NCI-H345 treated with DMSO at 0.1 percent for 48 hours (cell line): Measurements from ENCODE around the gene ARHGAP15.

Source experiments
- DNase-seq: peaks from one replicate; lab custom pipeline; 2025; ENCODE audit not compliant: unreplicated experiment; lab: John Stamatoyannopoulos, UW

Gene ARHGAP15

DNA sequence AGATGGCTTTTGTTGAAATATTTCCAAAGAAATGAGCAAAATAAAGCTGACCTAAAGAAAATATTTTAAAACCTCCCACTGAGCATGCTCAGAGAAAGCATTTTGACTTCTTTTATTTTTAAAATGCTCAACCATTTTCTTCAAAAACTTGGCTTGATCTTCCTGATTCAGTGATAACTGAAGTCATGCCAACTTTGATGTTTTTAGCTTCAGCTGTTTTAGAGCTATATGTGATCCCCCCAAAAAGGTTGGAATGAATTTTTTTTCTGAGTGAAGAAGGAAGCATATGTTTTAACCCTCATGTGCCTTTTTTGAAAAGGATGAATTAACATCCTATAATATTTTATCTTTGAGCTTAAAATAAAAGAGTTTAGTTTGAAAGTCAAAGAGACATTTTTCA lies 612.0 kb downstream of the ARHGAP15 start:
- DNase-seq, result no peak

DNA sequence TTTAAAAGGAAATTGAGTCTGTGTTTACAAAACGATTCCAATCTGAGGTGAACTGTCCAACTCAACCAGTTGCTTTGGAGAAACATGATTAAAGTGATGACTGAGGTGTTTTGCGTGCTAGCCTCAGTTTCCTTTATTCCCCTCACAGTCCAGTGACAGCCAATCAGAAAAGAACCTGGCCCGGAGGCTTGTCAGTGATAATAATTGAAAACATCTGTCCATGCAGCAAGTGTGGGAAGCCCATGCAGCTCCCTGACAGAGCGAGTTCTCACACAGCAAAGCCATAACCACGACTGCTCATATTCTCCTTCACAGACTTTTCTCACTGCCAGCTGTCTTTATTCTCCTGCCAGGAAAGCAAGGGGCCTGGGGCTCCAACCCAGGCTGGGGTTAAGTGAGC lies 613.4 kb downstream of the ARHGAP15 start:
- no peak for DNase-seq

DNA sequence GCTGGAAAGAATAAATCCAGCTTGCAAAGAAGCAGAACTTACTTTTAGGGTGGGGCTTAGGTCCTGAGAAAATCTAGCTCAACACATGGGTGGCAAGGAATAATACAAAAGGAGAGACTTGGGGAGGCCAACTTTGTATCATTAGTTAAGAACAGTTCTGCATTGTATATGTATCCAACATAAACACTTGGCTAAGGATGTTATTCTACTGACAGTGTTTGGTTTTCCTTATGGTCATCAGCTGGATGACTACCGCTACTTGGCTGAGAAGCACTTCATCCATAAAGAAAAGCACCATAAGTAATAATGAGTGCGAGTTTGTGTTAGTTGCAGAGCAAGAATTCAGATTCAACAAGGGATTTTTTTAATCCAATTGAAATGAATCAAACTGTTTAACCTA lies 614.9 kb downstream of the ARHGAP15 start:
- no peak for DNase-seq

DNA sequence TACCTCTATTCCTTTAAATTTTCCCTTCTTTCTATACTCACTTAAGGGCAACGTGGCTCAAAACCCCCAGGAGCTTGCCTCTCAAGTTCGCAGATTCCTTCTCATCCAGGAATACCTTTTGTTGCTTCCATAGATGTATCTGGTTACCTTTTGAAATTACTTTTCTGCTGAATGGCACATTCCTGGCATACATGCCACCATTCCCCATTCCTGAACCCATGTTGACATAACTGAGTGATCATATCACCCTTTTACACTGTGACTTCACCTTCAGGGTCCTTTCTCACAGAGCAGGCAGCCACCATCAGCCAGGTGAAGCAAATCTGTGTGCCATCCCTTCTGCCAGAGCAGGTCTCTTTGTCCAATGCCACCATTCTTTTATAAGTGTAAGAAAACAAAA lies 615.8 kb downstream of the ARHGAP15 start:
- DNase-seq, result no peak

DNA sequence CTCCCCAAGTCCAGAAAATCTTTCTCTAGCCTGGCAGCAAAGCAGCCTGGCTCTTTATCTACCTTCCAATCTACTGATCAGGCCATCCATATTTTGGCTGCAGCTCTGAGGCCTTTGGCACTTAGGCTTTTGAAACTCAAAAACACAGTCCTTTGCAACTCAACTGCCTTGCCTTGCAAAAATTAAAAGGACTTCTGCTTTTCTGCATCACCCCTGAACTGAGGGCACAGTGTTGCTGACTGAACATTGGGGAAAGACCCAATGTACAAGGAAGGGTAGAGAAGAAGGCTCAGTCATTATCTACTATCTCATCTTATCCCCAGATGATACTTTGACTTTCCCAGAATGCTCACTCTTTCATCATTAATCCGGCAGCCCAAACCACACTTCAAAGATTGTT lies 625.5 kb downstream of the ARHGAP15 start:
- DNase-seq, result no peak

DNA sequence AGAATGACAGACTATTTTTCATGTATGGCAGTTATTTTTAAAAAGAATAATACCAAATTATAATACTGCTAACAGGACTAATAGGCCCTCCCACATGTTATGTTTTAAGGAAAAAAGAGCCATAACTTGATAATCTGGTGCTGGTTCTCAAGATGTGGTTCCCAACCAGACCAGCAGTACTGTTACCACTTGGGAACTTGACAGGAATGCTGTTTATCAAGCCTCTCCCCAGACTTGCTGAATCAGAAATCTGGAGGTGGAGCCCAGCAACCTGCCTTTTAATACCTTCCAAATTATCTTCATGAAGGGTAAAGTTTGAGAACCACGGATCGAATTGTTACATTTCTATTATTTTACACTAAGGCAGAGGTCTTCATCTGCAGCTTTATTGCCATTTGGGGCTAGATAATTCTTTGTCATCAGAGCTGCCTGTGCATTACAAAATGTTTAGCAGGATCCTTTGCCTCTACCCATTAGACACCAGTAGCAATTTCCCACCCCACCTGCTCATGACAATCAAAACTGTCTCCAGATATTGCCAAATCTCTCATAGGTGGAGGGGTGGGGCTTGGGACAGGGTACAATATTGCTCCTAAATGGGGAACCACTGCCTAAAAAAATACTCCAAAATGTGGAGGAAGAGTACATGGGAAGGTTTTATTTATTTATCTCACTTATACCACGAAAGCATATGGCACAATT lies 629.6 kb downstream of the ARHGAP15 start:
- no peak for DNase-seq

DNA sequence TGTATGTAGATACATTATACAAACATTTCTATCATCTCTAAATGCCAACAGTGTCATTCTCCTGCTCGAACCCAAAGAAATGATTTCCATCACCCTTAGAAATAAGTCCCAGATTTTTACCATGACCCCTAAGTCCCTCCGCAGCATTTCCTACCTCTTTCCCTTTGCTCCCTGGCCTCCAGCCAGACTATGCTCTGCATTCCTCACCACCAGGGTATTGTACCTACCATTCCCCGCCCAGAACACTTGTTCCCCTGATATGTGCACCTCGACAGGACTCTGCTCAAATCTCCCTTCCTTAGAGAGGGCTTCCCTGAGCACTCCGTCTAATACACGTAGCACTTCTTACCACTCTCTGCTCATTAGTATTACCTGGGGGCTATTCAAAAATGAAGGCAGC lies 630.2 kb downstream of the ARHGAP15 start:
- no peak for DNase-seq

DNA sequence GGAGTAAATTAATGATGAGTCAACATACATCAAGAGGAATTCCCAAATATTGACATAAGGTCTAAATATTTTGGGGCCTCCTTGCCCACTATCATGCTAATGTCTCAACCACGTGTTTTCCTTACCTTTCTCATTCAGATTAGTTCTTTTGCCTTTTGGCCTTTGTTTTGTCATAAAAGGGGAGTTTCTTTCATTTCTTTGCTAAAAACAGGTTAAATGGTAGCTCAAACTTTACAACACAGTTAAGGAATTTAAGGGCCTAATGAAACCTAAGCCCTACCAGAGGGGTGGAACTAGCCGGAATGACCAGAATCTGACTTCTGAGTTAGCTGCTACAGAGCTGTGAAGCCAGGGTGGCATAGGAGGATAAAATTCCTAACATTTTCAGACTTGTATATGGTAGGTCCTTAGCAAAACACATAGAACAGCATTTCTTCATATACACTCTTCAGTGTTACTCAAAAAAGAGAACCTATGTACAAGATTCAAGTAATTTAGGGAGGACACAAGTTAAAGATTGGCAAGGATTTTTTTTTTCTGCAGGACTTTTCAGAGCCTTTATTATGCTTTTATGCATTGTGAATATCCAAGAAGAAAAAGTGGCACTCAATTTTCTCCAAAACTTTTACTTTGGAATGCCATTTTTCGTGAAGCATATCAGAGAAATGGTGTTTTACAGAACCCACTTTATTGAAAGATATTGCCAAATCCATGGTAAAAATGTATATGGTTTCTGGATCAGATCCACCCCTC lies 633.1 kb downstream of the ARHGAP15 start:
- no peak for DNase-seq

DNA sequence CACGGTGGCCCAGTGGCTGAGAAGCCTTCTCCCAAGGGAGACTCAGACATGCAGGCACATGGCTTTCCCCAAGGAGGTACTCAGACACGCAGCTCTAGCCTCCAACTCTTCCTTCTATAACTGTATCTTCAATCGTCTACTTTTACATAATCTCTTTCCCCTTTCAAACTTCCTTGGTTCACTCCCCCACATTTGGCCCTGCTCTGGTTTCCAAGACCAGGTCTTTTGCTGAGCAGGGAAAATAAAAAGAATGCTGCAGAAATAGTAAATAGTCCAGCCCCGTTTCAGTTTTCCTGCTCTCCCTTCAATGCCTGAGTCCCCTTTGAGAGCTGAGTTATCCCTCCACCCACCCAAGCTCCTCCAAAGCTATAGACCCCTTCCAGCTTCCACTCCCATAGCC lies 635.0 kb downstream of the ARHGAP15 start:
- no peak for DNase-seq

DNA sequence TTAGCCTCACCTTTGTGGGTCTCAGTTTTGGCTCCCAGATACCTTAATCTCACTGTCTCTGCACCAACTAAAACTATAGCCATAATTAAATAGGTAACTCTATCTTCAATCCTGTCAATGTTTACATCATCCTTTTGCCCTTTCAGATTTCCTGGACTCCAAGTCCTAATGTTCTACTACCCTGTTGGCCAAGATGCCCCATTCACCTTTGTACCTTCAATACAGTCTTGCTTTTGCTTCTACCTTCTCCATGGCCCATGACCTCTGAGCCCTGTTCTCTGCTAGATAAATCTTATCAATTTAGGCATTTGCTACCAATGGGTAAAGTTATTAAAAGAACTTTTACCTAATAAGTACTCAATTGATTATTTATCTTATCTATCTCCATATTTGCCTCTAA lies 635.5 kb downstream of the ARHGAP15 start:
- no peak for DNase-seq

DNA sequence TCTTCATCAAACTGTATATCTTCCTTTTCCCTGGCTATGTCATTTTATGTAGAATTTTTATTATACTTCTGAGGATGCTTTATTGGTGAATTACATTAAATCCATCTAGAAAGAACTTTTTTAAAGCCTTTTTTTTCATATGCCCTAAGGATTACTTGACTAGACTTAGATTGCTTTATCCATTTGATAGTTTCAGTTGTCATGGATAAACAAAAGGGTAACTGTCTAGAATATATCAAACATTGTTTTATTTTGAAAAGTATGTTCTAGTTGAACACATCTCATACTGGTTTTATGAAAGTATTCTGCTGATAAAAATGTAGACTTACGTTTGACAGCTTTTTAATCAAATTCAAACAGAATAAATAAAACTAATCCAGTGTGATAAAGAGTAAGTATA lies 639.8 kb downstream of the ARHGAP15 start:
- no peak for DNase-seq

DNA sequence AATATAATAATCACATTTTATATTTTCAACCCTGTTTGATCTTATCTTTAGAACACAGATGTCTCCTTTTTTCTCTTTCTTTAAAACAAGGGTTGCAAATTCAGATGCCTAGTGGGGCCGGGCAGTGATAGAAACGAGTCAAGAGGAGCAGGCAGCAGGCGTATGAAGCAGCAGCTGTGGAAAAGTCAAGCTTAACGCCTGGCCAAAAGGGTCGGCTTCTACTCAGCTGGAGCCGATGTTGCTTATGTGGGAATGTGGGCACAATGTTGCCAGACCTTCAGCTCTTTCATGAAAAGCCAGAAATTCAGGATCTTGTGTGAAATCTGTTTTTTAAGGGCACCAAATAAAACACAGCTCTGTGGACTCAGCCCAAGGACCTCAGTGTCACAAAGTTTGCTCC lies 642.7 kb downstream of the ARHGAP15 start:
- DNase-seq, result no peak

DNA sequence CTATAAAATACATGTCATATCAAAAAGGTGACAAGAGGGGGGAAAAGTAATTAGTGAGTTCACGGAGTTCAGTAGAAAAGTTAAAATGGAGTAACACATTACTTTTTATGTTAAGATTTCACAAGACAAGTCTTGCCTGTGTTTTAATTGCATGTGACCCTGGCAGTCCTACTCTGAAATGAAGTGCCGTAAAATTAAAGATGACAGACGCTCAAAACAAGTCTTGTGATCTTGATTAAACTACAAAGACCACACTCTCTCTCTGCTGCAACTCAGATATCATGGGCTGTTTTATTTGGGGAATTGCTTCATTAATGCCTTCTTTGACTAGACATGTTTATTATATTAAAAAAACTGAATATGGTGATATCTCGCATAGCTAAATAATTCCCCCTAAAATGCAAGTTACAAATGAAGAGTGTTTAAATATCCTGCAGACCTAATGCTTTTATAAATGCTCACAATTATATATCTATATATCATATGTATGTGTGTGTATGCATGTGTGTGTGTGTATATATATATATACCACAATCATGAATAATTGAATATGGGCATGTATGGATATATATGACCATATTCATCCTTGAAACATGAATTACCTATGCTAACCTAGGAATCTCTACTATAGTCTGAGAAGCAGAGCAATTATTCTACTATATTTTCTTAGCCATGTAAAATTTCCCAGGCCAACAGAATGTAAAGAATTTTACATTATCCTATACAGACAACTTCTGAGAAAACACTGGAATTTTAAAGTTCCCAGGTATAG lies 647.5 kb downstream of the ARHGAP15 start:
- DNase-seq, result no peak

DNA sequence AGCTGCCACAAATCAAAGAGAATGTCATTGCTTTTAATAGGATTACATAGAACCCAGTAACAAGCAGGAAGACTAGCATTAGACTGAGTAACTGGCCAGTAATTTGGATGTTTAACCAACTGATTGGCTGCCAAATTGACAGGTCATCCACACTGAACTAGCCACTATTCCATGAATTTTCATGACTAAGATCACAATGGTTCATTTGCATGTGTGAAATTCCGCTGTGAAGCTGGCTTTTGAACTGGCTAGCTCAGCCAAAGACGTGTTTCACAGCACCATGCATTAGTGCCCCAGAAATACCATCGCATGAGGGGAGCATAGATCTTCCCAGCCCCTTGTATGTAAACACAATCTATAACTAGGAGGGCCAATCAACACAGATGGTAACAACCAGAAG lies 649.8 kb downstream of the ARHGAP15 start:
- no peak for DNase-seq

DNA sequence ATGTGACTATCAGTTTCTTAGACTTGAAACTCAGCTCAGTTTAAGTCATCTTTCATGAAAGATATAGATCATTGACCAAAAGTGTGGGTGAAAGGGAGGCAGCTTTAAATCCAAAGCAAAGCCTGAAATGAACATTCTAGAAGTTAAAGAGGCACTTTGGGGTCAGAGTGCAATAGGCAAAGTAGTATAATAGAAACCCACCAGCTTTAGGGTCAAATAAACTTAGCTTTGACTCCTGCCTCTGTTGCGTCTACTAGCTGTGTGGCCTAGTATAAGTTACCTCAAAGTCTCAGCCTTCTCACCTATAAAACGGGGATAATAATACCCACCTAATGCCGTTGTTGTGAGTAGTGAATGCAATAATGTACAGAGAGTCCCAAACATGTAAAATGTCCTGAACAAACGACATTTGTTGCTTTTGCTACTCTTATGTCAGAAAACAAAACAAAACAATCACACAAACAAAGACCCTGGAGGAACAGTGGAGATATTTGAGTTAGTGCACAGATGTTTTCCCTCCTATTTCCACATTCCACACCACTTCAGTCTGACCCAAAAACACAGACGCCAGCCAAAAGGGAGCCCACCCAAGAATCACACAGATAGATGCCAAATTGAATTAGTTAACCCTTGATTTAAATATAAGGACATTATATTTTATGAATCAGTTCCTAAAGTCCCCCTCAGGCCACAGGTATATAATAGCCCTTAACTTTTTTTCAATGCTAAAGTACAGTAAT lies 657.0 kb downstream of the ARHGAP15 start:
- no peak for DNase-seq

DNA sequence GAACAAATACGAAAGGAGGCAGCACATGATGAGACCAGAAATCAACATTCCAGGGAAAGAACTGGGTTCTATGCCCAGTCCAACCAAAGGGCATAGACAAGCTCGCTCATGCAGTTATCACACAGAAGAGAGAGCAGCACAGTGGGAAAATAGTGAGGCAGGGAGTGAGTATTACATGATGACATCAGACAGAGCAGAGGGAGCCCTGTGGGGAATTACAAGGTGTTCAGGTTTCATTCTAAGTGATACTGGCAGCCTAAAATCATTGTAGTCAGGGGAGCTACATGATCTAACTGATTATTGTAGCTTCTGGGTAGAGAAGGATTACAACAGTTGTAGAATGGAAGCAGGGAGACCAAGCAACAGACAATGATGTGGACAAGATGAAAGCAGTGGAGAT lies 658.5 kb downstream of the ARHGAP15 start:
- DNase-seq, result no peak

DNA sequence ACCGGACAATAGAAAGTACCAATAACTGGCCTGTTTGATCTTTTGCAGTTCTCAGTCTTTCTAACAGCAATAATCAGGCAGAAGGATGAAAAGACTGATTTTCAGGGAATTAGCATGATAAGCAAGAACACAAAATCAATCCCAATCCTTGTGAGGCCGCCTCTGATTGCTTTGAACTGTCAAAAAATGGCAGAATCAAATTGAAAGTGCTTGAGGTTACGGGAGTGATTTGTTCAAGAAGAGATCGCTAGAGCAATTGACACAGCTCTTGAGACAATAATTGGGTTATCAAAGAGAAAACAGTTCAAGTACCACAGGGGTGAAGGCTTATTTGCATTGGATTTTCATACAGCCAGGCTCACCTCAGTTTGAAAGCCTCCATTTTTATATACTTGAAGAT lies 663.4 kb downstream of the ARHGAP15 start:
- DNase-seq, result no peak

DNA sequence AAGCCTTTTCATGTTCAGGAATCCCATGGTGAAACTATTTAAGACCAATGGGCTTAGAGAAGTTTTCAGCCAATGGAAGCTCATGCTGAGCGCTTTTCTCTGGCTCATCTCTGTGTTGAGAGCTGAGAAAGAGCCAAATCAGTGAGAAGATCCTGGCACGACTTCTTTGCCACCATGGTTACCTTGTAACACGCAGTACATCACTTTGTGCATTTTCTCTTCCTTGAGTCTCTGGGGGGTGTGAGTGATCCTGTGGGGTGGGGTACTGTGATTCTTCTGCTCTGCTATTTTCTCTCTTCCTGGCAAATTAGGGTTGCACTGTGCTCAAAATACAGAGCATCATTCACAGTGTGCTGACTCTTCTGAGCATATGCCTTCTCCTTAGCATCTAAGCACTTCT lies 664.2 kb downstream of the ARHGAP15 start:
- DNase-seq, result no peak

DNA sequence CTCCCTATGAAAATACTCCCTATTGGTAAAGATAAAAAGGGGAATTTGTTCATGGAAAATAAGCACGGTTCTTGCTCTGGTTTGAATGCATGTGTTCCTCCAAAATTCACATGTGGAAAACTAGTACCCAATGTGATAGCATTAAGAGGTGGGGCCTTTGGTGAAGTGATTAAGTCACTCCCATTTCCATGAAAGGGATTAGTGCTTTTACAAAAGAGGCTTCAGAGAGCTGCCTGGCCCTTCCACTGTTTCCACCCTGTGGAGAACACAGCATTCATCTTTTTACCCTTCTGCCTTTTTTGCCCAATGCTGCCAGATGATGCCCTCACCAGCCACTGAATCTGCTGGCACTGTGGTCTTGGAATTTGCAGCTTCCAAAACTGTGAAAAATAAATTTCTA lies 666.8 kb downstream of the ARHGAP15 start:
- DNase-seq, result no peak

DNA sequence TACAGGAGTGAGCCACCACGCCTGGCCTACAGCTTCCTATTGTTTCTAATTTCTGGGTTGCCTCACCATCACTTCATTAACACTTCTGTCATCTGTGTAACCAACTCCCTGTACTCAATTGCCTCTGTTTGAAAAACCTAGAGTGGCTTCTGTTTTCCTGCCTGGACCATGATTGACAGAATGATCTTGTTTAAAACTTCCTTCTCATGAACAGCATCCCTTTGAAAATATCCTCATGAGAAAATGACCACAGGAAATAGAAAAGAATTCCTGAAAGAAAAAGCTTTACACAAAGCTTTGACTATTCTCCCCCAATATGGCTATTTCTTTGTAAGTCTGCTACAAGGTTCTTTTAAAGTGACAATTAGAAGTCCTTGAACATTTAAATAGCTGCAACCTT lies 672.3 kb downstream of the ARHGAP15 start:
- no peak for DNase-seq

DNA sequence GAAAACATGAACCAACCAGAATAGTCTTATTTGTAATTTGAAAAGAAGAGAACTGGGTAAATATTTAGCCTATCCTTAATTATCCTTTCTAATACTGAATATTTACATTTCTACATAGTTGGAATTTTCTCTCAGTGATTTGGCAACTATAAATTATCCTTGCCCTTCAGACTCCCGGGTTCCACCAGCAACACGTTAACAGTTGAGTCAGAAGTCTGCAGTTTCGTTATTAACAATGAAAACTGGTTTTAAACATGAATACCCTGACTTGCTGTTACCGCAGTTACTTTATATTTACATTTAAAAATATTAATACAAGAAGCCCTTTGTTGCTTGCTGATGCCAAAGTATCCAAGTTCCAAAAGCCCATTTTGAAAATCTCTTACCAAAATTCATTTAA lies 673.0 kb downstream of the ARHGAP15 start:
- no peak for DNase-seq
